K562 (cell line): ENCODE data around the gene PELI2. TPM values are rescaled to one million over a fixed set of nuclear protein-coding genes. Genes with fewer than 3 reads are reported as not detected.

Source experiments
- ATAC-seq: fragments of 200-7000 bp; cut with Tn5 transposase; 3 replicates; pipeline ENCODE4 v1.9.1; 2020; ENCODE audit warnings: moderate library complexity
- BruUV-seq: library from RNA; stranded (reverse); fragments of 400-500 nt; replicated peaks from 2 replicates; lab custom pipeline; 2021; lab: Mats Ljungman, UMichigan
- CTCF ChIA-PET: fragments of 300-600 bp; formaldehyde crosslinking; extraction: SDS; loops from one replicate; lab custom pipeline; 2021; ENCODE audit warnings: low intra/inter-chr PET ratio; lab: Yijun Ruan, JAX
- POLR2A ChIA-PET: fragments of 300-600, 350-650 bp; sonication (Branson Sonifier 250); formaldehyde crosslinking; extraction: SDS; loops from one replicate; lab custom pipeline; 2021; ENCODE audit warnings: antibody characterized with exemption, inconsistent platforms; lab: Yijun Ruan, JAX
- DNase-seq, 4 experiments: peaks; one replicate each; pipeline versions ENCODE4 v3.0.0 to v3.0.0-alpha.2; 2011 to 2018; ENCODE audit warnings: low spot score in 3 of 4, mixed read lengths in 3 of 4; ENCODE audit errors: extremely low read depth in 1 of 4
- FAIRE-seq: peaks from 2 replicates; lab custom pipeline; 2011; peaks lifted over from hg19 to GRCh38; lab: Jason Lieb, UNC
- H2AFZ ChIP-seq: 2 replicates; pipeline ENCODE4 v1.6.0; 2011; ENCODE audit warnings: low read depth, low read length, control low read depth, inconsistent platforms
- H3K27ac ChIP-seq: fragments of 200-600 bp; 3 replicates; pipeline ENCODE4 v1.8.0; 2011; ENCODE audit warnings: low read depth, mild to moderate bottlenecking, control low read depth, inconsistent platforms, low read length, moderate library complexity, mixed read lengths; ENCODE audit errors: extremely low read depth
- H3K27me3 ChIP-seq, 2 experiments: fragments of 300-600 bp in 1 of 2; 2 replicates in 1 of 2; 3 replicates in 1 of 2; pipeline versions ENCODE4 v1.6.0 to v1.8.0; 2011; ENCODE audit warnings: inconsistent platforms in 2 of 2, low read length in 2 of 2, mild to moderate bottlenecking in 1 of 2, mixed read lengths in 1 of 2, moderate library complexity in 1 of 2; ENCODE audit not compliant: control insufficient read depth in 2 of 2, insufficient read depth in 2 of 2
- H3K36me3 ChIP-seq: fragments of 300-600 bp; 3 replicates; pipeline ENCODE4 v1.8.0; 2011; ENCODE audit warnings: mild to moderate bottlenecking, low read length, inconsistent platforms; ENCODE audit not compliant: control insufficient read depth, insufficient read depth
- H3K4me1 ChIP-seq, 2 experiments: fragments of 200-600 bp in 1 of 2; replicated peaks in 1 of 2; 2 replicates in 1 of 2; 3 replicates in 1 of 2; pipeline versions ENCODE4 v1.5.1 to v1.8.0; 2011; ENCODE audit warnings: inconsistent platforms in 2 of 2, low read length in 2 of 2, mild to moderate bottlenecking in 1 of 2, mixed read lengths in 1 of 2, moderate library complexity in 1 of 2; ENCODE audit not compliant: control insufficient read depth in 2 of 2, insufficient read depth in 2 of 2
- H3K4me2 ChIP-seq: 2 replicates; pipeline ENCODE4 v1.6.1; 2011; ENCODE audit warnings: low read length, control low read depth, inconsistent platforms, mixed read lengths; ENCODE audit not compliant: insufficient read depth
- H3K4me3 ChIP-seq: fragments of 200-600 bp; sonication (generic), shearing (Covaris generic); 2 replicates; pipeline ENCODE4 v1.5.1; 2016; ENCODE audit warnings: control low read depth, inconsistent platforms
- H3K79me2 ChIP-seq: fragments of 200-600 bp; 3 replicates; pipeline ENCODE4 v1.8.0; 2011; ENCODE audit warnings: low read length, inconsistent platforms; ENCODE audit not compliant: control insufficient read depth, insufficient read depth
- H3K9ac ChIP-seq, 2 experiments: 2 replicates each; pipeline versions ENCODE4 v1.6.0 to v1.6.1; 2011; ENCODE audit warnings: low read depth in 2 of 2, low read length in 2 of 2, control low read depth in 1 of 2, inconsistent platforms in 1 of 2, mild to moderate bottlenecking in 1 of 2, mixed read lengths in 1 of 2; ENCODE audit not compliant: insufficient read depth in 1 of 2
- H3K9me1 ChIP-seq: one replicate; pipeline ENCODE4 v1.6.0; 2011; ENCODE audit warnings: inconsistent platforms, mild to moderate bottlenecking, low read length, moderate library complexity; ENCODE audit not compliant: control insufficient read depth, insufficient read depth
- H3K9me3 ChIP-seq: replicated peaks from 2 replicates; pipeline ENCODE4 v1.5.1; 2011; ENCODE audit warnings: low read depth, low read length, inconsistent platforms; ENCODE audit not compliant: control insufficient read depth, insufficient read depth
- H4K20me1 ChIP-seq: replicated peaks from 2 replicates; pipeline ENCODE4 v1.6.1; 2011; ENCODE audit warnings: low read length, inconsistent platforms, mixed read lengths; ENCODE audit not compliant: control insufficient read depth, insufficient read depth
- ARNT ChIP-seq, 2 experiments: fragments of 450-650 bp; IDR thresholded peaks; 2 replicates each; pipeline ENCODE4 v1.6.1; 2016; ENCODE audit warnings: mild to moderate bottlenecking in 1 of 2
- BRCA1 ChIP-seq, 2 experiments: fragments of 450-650 bp in 1 of 2; sonication (generic) in 1 of 2; formaldehyde crosslinking in 1 of 2; IDR thresholded peaks; 2 replicates each; pipeline versions ENCODE4 v1.5.0 to v1.6.1; 2017 to 2020; ENCODE audit warnings: mild to moderate bottlenecking in 1 of 2, missing genetic modification reagents in 1 of 2
- CUX1 ChIP-seq: fragments of 200-800 bp; sonication (Bioruptor generic); IDR thresholded peaks from 2 replicates; pipeline ENCODE4 v1.6.1; 2016; ENCODE audit warnings: missing genetic modification characterization, missing compliant biosample characterization
- DIDO1 ChIP-seq: fragments of 450-650 bp; IDR thresholded peaks from 2 replicates; pipeline ENCODE4 v1.6.1; 2016; ENCODE audit warnings: low read depth, missing biosample characterization, missing genetic modification characterization
- EWSR1 ChIP-seq: fragments of 450-650 bp; IDR thresholded peaks from 2 replicates; pipeline ENCODE4 v1.6.1; 2018; ENCODE audit warnings: borderline replicate concordance, mild to moderate bottlenecking, low read depth, moderate library complexity; ENCODE audit not compliant: partially characterized antibody
- GABPB2 ChIP-seq: fragments of 250-450 bp; sonication (Bioruptor Pico); conservative IDR thresholded peaks from 2 replicates; pipeline ENCODE4 v1.5.1; 2021; ENCODE audit warnings: mild to moderate bottlenecking
- JUNB ChIP-seq: fragments of 450-650 bp; formaldehyde crosslinking; conservative IDR thresholded peaks from 2 replicates; pipeline ENCODE4 v1.4.0; 2020; ENCODE audit warnings: mild to moderate bottlenecking
- KDM4B ChIP-seq, 2 experiments: fragments of 450-650 bp in 1 of 2; sonication (generic) in 1 of 2; IDR thresholded peaks; 2 replicates each; pipeline ENCODE4 v1.6.1; 2016 to 2017; ENCODE audit warnings: borderline replicate concordance in 2 of 2, antibody characterized with exemption in 1 of 2, low read depth in 1 of 2, mild to moderate bottlenecking in 1 of 2
- NFATC3 ChIP-seq: fragments of 450-650 bp; IDR thresholded peaks from 2 replicates; pipeline ENCODE4 v1.6.1; 2017; ENCODE audit warnings: mild to moderate bottlenecking
- PHB ChIP-seq: fragments of 250-450 bp; sonication (Bioruptor Pico); IDR thresholded peaks from 2 replicates; pipeline ENCODE4 v1.5.0; 2021
- PRPF4 ChIP-seq: fragments of 200-400 bp; formaldehyde crosslinking; IDR thresholded peaks from one replicate; pipeline ENCODE4 v1.6.1; 2017; ENCODE audit warnings: low read length, low read depth, mild to moderate bottlenecking; ENCODE audit not compliant: insufficient read depth, poor library complexity, severe bottlenecking
- SMAD4 ChIP-seq: fragments of 250-450 bp; sonication (Bioruptor Pico); conservative IDR thresholded peaks from 2 replicates; pipeline ENCODE4 v1.8.0; 2021; ENCODE audit warnings: inconsistent platforms, mild to moderate bottlenecking, moderate library complexity
- SMARCB1 ChIP-seq: IDR thresholded peaks from 2 replicates; pipeline ENCODE4 v1.6.1; 2011; ENCODE audit warnings: improper control_type of control experiment, low read depth; ENCODE audit not compliant: insufficient read length
- ZC3H4 ChIP-seq: sonication (generic); formaldehyde crosslinking; IDR thresholded peaks from 2 replicates; pipeline ENCODE4 v1.9.0; 2021; ENCODE audit warnings: missing genetic modification reagents, borderline replicate concordance
- ZNF184 ChIP-seq: sonication (generic); formaldehyde crosslinking; IDR thresholded peaks from 2 replicates; pipeline ENCODE4 v1.5.0; 2020; ENCODE audit warnings: missing genetic modification reagents
- ZNF431 ChIP-seq: sonication (generic); formaldehyde crosslinking; IDR thresholded peaks from 2 replicates; pipeline ENCODE4 v1.8.0; 2022; ENCODE audit warnings: mild to moderate bottlenecking, missing genetic modification reagents
- ZNF695 ChIP-seq: fragments of 450-650 bp; formaldehyde crosslinking; IDR thresholded peaks from 2 replicates; pipeline ENCODE4 v1.4.0; 2020; ENCODE audit warnings: mild to moderate bottlenecking, moderate library complexity
- WGBS: fragments of 100-300 bp; shearing (Covaris generic); methylation state at CpG from one replicate; pipeline ENCODE4 v1.1.6; 2016; ENCODE audit warnings: low coverage, mixed read lengths; ENCODE audit not compliant: insufficient coverage; ENCODE audit errors: missing lambda C conversion rate; 5-methylcytosine and 5-hydroxymethylcytosine counted together
- in situ Hi-C: fragments of 300-500 bp; cut with MboI; formaldehyde crosslinking; loops from 4 replicates; pipeline ENCODE4 v1.15.0; 2018; ENCODE audit warnings: inconsistent platforms, mixed read lengths
- intact Hi-C: fragments of 100-400 bp; cut with micrococcal nuclease; formaldehyde crosslinking; loops from 2 replicates; pipeline ENCODE4 v1.14.2; 2022
- polyA plus RNA-seq, 8 experiments: library from polyadenylated mRNA; depleted of rRNA in 4 of 8; stranded (reverse) in 5 of 8; unstranded in 3 of 8; fragments of >200 nt; fragmentation: Nextera tagmentation in 2 of 8; fragmentation: Illumina TruSeq in 1 of 8; extraction: Ambion mirVana in 2 of 8; extraction: Trizol in 1 of 8; gene quantifications; 2 replicates each; pipeline versions ENCODE4 v1.2.1 to v1.2.3, GENCODE V29; 2011 to 2014; ENCODE audit warnings: inconsistent platforms in 1 of 8, missing spikeins in 1 of 8
- total RNA-seq, 7 experiments: library from RNA; depleted of rRNA in 6 of 7; stranded (reverse); fragments of >200 nt in 6 of 7; fragmentation: Illumina TruSeq in 2 of 7; extraction: Trizol in 2 of 7; gene quantifications; 2 replicates each; pipeline versions ENCODE4 v1.2.1 to v1.2.3, GENCODE V29; 2011 to 2021; ENCODE audit warnings: low replicate concordance in 1 of 7

The PELI2 gene
- total and polyA plus RNA-seq, 9 of the 15 experiments (the other 6 are each of a cell fraction or from before 2014, with no cell fraction given), result 0.20 to 1.5 (median 0.44) TPM

- no peak for TF ChIP-seq KDM4B (IDR thresholded peaks at IDR 0.05; ENCODE audit: borderline replicate concordance in 2 of 2, low read depth in 1 of 2)
- TF ChIP-seq ARNT (IDR thresholded peaks at IDR 0.05), result no peak
- TF ChIP-seq SMARCB1, result no peak
- no peak for TF ChIP-seq JUNB (CRISPR knock-in tag)
- no peak for TF ChIP-seq ZNF695 (CRISPR knock-in tag)
- TF ChIP-seq GABPB2 (CRISPR knock-in tag), result no peak
- TF ChIP-seq ZC3H4 (CRISPR knock-in tag), result no peak
- TF ChIP-seq EWSR1, result no peak
- no peak for TF ChIP-seq ZNF184 (CRISPR knock-in tag)
- TF ChIP-seq SMAD4 (CRISPR knock-in tag), result no peak
- no peak for TF ChIP-seq PHB (CRISPR knock-in tag)
- no peak for TF ChIP-seq PRPF4
- no peak for TF ChIP-seq NFATC3
- TF ChIP-seq ZNF431, result no peak
- no peak for TF ChIP-seq CUX1 (CRISPR knock-in tag)
- no peak for TF ChIP-seq BRCA1 (IDR thresholded peaks at IDR 0.05)
- TF ChIP-seq BRCA1 (CRISPR knock-in tag; IDR thresholded peaks at IDR 0.05), result no peak
- no peak for TF ChIP-seq DIDO1 (tag)
- 66% methylated on average over 3 of the region's 3 CpGs for WGBS
- Histone ChIP-seq H3K9me1 (no peaks in the 10 kb centered on the region), H3K27ac (no peak overlapping the region), H3K36me3 (no peaks in the 10 kb centered on the region), H4K20me1 (no peaks in the 10 kb centered on the region), H3K9ac (no peak overlapping the region), H2AFZ (no peak overlapping the region), H3K4me2 (no peak overlapping the region), H3K9me3 (no peaks in the 10 kb centered on the region), H3K79me2 (no peaks in the 10 kb centered on the region), H3K27me3 (no peaks in the 10 kb centered on the region), H3K4me3 (no peak overlapping the region), H3K4me1 (peaks cover 0 to 9% of the 10 kb centered on the region in 2 experiments; a peak in 3 of 5 replicates)
- ATAC-seq (no peak), FAIRE-seq (no peak), DNase-seq (no peak)
- no TSS peak for BruUV-seq
- intact Hi-C loops (loop anchor here (10.0 kb wide), 1 partner anchor 124 kb away; no protein-coding TSS in a partner anchor), in situ Hi-C loops (no loop called here)
- POLR2A ChIA-PET, result no interaction called here
- CTCF ChIA-PET, result no interaction called here
These were observed 92.9 kb downstream of the PELI2 start for GRCh38 chr14:56211084-56211483.
